Subcutaneous adipose tissue (tissue), 4 donors: Measurements from ENCODE around the gene SLC6A12. TPM values are rescaled to one million over a fixed set of nuclear protein-coding genes. Genes with fewer than 3 reads are reported as not detected.

Experiments
- CTCF ChIP-seq: fragments of 450-650 bp; IDR thresholded peaks from one replicate; pipeline ENCODE4 v1.5.1; 2016; ENCODE audit warnings: low read depth, mild to moderate bottlenecking, control low read depth, antibody characterized with exemption, moderate library complexity
- total RNA-seq, 4 donors: library from RNA; depleted of rRNA; stranded (reverse); fragments of >200 nt; gene quantifications; one replicate each; pipeline ENCODE4 v1.1.0, GENCODE V29; 2016

The SLC6A12 gene
- total RNA-seq, 4 donors from 2014 or later: 0.33 to 4.4 (median 1.5) TPM

GRCh38 chr12:147242-147641 is 66.7 kb downstream of the SLC6A12 start:
- TF ChIP-seq CTCF: no peak

GRCh38 chr12:145369-145960 is 68.5 kb downstream of the SLC6A12 start:
- no peak for TF ChIP-seq CTCF

- no peak for TF ChIP-seq CTCF
These were observed 69.2 kb downstream of the SLC6A12 start for GRCh38 chr12:144650-145284.

- TF ChIP-seq CTCF: no peak
These were observed 69.8 kb downstream of the SLC6A12 start for GRCh38 chr12:143964-144649.

GRCh38 chr12:140162-140561 is 73.8 kb downstream of the SLC6A12 start:
- no peak for TF ChIP-seq CTCF

Other genes starting within 250 kb of the SLC6A12 start
- gene IQSEC3, start 147.4 kb downstream of the SLC6A12 start, total RNA-seq: 10 to 100 TPM in 1 of 4 donors, under 1 TPM in 3; 0.65 to 10.5 (median 0.76) TPM
- gene SLC6A13, start 48.7 kb upstream of the SLC6A12 start, total RNA-seq: under 1 TPM in 1 of 4 donors, not detected in 3; 0.88 TPM
- gene KDM5A, start 175.2 kb upstream of the SLC6A12 start, total RNA-seq: 10 to 100 TPM; 55.6 to 80.6 (median 57.2) TPM
- 10 to 100 TPM in 2 of 4 donors, 1 to 10 TPM in 2; 7.7 to 12.2 (median 10.2) TPM for gene CCDC77, start 187.5 kb upstream of the SLC6A12 start, total RNA-seq
- under 1 TPM in 3 of 4 donors, not detected in 1; 0.16 to 0.22 (median 0.17) TPM for gene B4GALNT3, start 245.8 kb upstream of the SLC6A12 start, total RNA-seq